NCI-H187 (cell line): ENCODE measurements around the gene BLACAT1.
"Not testable (repeated sequence)": the region's sequence is repeated elsewhere in the genome, so short reads cannot be mapped to it uniquely, and the experiment has no call there.

ENCODE experiments used
- DNase-seq, 2 experiments: peaks; one replicate each; lab custom pipeline; 2025; lab: John Stamatoyannopoulos, UW

Gene BLACAT1

DNA sequence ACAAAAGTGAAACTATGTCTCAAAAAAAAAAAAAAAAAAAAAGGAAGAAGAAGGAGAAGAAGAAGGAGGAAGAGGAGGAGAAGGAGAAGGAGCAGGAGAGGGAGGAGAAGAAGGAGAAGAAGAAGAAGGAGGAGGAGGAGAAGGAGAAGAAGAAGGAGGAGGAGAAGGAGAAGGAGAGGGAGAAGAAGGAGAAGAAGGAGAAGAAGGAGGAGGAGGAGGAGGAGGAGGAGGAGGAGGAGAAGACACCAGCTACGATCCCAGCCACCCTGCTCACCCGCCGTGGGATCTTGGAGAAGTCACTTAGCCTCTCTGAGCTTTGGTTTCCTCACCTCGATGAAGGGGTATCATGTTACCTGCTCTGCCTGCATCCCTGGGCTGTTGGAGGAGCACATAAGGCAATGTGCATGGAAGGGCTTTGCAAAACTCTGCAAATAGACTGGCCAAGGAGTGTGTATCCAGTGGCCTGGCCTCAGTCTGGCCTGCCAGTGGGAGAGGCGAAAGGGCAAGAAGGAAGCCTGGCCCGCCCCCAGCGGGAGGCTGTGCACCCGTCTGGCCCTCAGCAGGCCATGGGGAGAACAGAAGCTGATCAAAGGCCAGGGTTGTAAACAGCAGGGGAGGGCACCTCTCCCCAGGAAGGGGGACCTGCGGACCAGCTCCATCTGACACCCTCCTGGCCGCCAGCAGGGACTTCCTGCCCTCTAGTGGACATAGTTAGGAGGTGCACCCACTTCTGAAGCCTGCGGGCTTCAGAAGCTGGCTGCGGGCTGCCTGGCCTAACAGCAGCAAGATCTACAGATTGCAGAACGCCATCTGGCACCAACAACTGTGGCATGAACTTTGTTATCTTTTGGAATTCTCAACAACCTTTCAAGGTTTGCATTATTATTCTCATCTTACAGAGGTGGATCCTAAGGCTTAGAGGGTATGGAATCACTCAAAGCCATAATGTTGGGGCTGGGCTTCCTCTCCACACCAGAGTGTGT lies 29.4 kb upstream of the BLACAT1 start:
- DNase-seq, result peak; percentile 69 to 79

DNA sequence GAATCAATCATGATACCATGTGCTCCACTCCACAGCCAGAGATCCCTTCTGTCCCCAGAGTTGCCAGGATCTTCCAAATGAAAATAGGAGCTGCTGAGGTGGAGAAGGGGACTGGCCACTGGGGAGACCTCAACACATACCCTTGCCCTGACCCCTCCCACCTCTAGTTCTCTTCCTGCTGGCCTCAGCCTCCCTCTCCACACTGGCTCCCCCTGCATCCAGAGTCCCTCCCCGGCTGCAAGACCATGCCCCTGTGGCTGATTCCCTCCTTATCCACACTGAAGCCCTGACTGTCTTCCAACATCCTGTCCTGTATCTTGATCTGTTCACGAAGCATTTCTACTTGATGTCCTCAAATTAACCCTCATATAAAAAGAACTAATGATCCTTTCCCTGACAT lies 27.5 kb upstream of the BLACAT1 start:
- DNase-seq, result no peak

DNA sequence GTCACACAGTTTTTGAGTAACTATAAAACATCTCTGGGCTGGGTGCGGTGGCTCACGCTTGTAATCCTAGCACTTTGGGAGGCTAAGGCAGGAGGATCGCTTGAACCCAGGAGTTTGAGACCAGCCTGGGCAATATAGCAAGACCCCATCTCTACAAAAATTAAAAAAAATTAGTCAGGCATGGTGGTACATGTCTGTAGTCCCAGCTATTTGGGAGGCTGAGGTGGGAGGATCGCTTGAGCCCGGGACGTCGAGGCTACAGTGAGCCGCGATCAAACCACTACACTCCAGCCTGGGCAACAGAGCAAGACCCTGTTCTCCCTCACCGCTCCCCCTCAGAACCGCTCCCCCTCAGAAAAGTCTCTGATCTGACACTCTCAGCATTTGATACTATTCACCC lies 26.7 kb upstream of the BLACAT1 start:
- not testable (repeated sequence) for DNase-seq

DNA sequence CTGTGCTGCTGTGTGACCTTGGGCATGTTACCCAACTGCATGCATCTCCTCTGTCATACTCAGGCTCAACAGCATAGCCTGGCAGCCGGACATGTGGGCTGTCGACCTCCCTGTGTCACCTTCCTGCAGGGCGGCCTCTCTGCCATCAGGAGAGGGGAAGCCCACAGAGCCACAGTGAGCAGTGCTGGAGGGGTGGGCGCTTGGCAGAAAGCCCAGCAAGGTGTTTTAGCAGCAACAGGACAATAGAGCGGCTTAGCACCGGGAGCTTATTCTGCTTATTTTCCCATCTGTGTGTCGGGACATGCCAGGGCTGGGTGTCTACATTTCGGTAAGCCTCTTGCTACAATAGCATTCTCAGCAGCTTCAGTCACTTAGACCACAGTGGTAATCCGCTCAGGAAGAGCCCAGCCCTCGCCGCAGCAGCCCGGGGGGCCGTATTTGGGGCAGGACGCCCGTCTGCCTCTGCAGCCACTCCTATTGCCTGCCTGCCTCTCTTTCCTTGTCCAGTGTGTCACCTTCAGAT lies 25.8 kb upstream of the BLACAT1 start:
- DNase-seq, result no peak

DNA sequence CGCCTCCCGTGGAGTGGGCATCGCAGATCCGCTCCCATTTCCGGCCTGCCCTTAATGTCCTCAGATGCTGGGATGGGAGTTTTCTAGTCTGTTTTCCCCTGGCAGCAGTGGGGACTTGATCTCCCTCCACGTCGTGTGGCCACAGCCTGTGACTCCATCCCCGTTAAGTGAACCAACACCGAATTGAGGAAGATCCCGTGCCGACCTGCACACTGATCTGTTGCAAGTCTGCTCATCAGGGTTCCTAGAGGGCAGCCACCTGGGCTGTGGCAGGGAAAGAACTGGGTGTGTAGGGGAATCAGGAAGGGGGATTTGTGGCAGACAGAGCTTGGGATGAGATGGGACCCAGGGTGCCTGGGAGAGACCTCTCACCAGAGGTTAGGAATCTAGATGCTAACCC lies 25.4 kb upstream of the BLACAT1 start:
- DNase-seq, result no peak

DNA sequence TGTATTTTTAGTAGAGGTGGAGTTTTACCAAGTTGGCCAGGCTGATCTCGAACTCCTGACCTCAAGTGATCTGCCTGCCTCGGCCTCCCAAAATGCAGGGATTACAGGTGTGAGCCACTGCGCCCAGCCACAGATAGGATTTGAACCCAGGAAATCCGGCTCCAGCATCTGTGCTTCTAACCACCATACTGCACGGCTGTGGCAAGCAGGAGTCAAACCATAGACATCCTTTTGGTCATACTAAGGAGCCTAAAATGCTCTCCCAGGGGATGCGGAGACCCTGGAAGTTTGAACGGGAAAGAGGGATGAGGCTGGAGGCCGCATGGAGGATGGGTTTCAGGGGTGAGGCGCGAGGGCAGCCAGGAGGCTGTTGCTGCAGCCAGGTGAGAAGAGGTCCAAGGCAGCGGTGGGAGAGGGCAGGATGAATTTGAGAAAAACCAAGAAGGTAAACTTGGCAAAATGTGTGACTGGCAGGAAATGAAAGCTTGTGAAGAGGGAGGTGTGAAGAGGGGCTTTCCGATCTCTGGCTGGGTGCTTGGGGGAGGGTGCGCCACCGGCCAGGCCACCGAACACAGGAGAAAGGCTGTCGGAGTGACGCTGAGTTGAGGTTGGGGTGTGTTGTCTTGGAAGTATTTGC lies 24.6 kb upstream of the BLACAT1 start:
- no peak for DNase-seq

DNA sequence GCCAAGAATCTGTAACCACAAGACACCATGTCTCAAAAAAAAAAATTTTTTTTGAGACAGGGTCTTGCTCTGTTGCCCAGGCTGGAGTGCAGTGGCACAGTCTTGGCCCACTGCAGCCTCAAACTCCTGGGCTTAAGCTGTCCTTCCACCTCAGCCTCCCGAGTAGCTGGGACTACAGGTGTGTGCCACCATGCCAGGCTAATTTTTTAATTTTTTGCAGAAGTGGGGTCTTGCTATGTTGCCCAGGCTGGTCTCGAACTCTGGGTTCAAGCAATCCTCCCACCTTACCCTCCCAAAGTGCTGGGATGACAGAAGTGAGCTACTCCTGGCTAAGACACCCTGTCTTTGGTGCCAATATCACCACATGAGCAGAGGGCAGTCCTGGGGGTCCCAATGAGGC lies 23.1 kb upstream of the BLACAT1 start:
- not testable (repeated sequence) for DNase-seq

DNA sequence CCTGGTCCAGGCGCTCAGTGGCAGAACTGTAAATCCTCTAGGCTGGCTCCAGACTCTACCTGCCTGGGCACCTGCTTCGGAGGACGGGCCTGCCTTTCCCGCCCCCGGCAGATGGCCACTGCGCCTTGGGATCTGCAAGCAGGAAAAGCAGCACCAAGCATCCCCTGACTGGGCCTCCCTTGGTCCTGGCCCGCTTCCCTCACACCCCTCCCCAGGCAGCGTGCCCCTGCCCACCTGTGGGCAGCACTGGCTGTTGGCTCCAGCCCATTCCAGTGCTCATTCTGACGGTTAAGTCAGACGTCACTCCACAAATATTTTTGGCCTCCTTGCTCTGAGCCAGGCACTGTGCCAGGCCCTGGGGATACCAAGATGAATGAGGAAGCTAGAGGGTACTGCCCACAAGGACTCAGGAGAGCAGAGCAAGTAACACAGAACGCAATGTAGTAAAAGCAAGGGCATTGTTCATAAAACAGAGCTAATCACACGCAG lies 22.0 kb upstream of the BLACAT1 start:
- DNase-seq, result no peak

DNA sequence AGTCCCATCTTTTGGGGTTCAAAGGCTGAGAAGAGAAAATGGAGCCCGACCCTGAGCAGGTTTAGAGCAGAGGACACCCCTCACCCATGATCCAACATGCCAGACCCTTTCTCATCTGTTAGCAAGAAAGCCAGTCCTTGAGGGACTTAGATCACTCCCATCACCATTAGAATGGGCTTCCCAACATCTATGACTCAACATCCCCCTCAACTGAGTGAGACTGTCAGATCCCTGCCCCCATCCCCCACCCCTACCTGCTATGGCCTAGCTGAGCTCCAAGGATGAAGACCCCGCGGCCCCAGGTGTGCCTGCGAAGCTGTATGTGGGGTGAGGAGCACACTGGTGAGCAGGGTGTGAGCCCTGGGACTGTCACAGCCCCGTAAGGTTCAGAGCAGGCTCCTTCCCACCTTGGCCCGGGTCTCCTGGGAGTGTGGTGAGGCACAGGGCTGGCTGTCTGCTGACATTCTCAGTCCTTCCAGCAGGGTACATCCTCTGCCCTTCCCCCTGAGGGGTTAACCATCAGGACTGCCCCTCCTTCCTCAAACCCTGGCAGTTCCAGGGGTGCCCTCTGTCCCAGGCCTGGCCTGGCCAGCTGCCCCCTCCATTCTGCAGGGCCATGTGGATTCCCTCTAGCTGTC lies 21.4 kb upstream of the BLACAT1 start:
- no peak for DNase-seq

DNA sequence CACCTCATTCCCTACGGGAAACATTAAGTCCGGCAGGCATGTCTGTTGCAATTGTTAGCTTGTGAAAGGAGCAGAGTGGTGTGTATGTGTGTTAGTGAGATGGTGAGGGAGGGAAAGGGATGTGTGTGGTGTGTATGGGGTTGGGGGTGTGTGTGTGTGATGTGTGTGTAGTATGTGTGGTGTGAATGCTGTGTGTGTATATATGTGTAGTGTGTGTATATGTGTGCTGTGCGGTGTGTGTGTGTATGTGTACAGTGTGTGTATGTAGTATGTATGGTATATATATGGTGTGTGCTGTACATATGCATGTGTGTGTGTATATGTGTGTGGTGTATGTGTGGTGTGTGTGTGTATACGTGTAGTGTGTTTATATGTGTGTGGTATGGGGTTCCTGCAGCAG lies 20.8 kb upstream of the BLACAT1 start:
- no peak for DNase-seq

DNA sequence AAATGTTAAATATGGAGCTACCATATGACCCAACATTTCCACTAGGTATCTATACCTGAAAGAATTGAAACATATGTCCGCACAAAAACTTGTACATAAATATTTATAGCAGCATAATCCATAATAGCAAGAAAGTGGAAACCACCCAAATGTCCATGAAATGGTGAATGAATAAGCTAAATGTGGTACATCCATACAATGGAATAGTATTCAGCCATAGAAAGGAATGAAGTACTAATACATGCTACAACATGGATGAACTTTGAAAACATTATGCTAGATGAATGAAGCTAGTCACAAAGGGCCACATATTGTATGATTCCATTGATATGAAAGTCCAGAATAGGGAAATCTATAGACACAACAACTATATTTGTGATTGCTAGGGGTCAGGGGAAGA lies 20.0 kb upstream of the BLACAT1 start:
- no peak for DNase-seq

DNA sequence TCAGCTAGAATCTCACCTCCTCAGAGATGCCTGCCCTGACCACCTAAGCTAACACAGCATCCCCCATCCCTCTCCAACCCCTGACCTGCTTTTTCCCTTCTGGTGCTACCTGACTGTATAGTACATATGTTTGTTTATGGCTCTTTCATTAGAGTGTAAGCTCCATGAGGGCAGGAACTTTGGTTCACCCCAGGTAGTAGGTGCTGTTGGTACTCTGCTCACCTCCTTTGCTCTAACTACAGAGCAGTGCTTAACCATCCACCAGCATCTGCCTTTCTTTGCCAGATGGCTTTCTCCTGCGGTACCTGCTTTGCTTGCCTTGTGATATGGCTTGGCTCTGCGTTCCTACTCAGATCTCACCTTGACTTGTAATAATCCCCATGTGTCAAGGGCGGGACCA lies 18.7 kb upstream of the BLACAT1 start:
- no peak for DNase-seq

DNA sequence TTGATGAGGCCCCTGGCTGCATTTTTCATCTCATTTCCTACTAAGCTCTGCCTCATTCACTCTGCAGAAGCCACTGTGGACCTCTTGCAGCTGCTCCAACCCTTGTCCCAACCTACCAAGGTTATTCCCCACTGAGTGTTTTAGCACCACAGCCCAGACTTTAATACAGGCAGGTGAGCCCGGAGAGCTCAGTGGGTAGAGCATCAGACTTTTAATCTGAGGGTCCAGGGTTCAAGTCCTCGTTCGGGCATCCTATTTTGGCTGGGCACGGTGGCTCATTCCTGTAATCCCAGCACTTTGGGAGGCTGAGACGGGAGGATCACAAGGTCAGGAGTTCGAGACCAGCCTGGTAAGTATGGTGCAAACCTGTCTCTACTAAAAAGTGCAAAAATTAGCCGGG lies 18.1 kb upstream of the BLACAT1 start:
- no peak for DNase-seq

DNA sequence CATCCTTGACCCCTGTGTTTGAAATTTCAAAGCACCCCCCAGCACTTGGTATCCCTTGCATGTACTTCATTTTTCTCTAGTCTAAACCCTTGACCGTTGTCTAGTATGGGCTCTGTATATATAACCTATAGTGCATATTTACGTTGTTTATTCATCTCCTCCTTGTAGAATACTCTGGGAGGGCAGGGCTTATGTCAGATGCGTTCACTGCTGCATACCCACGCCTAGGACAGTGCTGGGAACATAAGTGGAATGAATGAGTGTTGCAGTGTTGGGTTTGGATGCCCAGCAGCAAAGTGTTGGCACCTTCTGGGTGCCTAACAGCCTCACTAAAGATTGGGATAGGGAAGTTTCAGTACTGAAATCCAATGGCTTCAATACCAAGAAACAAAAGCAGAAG lies 17.6 kb upstream of the BLACAT1 start:
- DNase-seq, result no peak

DNA sequence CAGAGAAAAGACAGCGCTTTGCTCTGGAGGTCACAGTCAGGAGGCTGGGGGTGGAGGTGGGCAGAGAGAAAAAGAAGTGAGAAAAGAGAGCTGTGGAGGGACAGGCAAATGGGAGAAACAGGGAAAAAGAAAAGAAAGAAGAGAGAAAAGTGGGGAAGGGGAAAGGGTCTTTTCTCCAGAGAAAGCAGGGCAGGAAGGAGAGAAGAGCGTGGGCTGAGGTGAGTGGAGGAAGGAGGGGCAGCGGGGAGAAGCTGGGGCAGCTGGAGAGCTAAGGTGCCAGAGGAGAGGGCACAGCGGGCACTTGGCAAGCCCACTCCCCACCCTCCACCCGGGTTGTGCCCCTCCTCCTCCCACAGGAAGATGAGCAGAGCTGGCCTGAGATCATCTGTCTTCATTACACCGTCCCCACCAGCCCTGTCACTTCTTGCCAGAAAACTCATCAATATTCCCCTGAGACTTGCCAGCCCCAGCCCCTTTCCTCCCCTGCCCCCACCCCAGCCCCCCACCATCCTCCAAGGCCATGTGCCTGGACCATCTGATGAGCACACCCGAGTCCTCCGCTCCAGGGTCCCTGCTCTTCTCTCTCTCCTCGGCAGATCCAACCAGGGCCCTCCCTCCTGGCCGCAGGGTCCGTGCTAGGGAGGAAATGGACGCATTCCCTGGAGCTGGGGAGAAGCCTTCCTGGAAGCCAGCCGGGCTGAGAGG lies 17.0 kb upstream of the BLACAT1 start:
- no peak for DNase-seq

DNA sequence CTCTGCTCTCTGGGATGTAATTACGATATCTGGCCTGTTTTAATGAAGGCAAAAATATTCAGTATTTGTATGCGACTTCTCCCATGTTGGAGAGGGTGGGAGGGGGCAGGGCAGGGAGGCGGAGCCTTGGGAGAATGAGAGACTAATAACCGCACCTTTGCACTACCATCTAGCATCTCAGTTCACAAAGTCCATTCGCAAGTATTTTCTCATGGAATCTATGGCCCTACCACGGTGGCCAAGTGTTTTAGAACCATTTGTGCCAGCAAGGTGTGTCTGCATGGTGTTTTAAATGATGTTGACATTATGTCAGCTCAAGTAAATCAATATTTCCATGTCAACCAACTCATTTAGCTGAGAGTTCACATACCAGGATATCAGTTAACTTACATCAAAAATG lies 14.3 kb upstream of the BLACAT1 start:
- no peak for DNase-seq

DNA sequence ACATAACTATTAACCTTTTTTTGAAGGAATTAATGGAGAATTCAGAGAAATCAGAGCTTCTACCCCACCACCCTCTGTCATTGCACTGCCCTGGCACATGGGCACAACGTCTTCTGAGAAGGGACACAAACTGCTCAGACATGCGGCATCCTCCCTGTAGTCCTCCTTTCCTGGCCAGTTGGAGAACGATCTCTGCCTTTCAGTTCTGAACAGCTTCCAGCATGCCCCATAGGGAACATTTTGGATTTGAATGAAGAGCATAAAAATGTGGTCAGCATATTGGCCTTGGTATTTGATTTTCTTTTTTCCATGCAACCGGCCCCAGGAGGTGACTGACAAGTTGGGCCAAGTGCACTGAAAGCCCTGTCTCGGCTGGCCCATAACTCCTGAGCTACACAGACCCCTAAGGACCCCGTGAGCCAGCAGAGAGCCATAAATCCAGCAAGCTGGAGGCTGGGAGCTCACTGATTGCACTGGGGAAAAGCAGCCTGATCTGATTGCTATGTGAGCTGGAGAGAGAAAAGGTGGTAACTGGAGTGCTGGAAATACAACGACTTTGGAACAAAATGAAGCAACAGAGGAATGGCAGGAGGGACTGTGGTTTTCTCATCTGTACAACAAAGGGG lies 10.9 kb upstream of the BLACAT1 start:
- DNase-seq, result no peak

DNA sequence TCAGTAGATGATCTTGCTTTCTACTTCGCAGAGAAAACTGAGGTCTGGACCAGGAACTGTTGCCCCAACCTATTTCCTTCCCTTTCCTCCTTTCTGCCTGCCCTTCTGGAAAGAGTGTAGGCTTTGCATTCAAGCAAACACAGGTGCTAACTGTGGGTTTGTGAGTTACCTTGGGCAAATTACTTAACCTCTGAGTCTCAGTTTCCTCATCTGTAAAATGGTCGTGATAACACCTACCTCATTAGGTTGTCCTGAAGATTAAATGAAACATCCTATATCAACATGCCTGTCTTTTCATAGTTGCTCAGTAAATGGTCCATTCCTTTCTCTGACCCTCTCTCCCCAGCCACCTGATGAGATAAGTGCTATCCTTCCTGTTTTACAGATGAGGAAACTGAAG lies 9.5 kb upstream of the BLACAT1 start:
- DNase-seq, result no peak

DNA sequence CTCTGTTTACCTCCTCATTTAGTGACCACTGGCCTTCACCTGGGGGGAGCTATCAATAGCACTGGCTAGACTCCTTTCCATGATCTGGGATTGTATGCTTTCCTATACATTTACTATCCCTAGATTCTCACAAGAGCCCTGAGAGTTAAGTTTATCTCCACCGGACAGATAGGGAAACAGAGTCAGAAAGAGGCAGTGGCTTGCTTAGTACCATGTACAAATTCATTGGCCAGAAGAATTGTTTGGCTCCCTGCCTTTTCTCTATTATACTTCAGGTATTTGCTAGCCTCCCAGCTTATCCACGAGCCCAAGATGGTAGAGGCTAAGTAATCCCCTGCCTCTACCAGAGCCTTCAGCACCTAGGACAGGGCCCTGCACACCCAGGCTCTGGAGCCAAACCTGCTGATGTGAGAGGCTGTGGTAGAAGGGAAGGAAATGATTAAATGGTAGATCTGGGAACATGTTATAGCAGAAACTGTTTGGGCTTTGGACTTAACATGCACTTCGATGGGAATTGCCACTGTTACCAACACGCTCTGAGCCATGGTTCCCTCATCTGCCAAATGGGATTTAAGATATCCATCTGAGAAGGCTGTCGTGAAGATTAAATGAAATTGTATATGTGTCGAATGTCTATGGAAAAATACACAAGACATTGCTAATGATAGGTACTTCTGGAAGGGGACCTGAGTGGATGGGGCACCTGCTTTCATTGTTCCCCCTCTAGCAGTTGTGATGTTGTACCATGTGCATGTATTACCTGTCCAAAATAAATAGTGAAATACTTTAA lies 3.1 kb upstream of the BLACAT1 start:
- no peak for DNase-seq

DNA sequence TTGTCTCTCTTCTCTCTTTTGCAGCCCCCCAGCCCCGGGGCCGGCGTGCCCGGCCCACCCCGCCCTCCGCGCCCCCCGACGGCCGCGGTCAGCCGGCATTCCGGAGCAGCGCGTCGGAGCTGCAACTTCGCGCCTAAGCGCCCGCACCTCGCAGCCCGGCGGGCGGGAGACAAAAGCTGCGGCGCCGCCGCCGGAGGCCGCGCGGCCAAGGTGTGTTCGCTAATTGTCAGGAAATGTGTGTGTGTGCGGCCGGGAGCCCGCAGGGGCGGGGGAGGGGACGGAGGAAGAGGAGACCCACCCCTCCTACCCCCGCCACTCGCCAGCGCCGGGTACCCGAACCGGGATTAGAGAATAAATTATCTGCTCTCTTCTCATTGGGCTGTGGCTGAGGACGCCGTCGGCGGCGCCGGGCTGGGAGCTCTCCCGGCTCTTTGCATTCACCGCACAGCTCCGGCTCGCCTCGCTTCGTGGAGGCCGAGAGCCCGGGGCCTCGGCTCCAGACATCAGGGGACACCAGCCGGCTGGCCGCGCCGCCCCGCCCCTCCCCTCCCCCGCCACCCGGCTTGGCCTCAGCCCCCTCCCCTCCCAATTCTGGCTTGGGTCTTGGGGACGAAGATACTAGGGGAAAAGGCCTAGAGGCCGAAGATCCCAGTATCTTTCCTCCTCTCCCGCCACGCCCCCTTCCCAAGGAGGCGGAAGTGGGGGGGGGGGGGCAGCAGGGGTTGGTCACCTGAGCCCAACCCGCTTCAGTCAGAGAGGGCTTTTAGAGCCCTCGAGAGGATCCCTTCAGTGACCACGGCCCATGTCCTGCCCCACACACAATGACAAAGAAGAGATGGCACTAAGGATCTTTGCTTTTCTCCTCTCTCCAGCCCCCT lies 1.3 kb upstream of the BLACAT1 start:
- DNase-seq, result peak; percentile 72 to 79
